Measurements from ENCODE around the gene TNFAIP6.

The TNFAIP6 gene

GRCh38 chr2:151359768-151360461 lies 2.5 kb downstream of the TNFAIP6 start:
- DNase-seq (ENCODE audit: low spot score) = no peak
- FAIRE-seq = no peak

GRCh38 chr2:151361674-151362370 lies 4.4 kb downstream of the TNFAIP6 start:
- FAIRE-seq (peak; percentile 76), DNase-seq (ENCODE audit: low spot score) (peak; percentile 79)

GRCh38 chr2:151363709-151364108 lies 6.3 kb downstream of the TNFAIP6 start:
- no peak for FAIRE-seq
- DNase-seq (ENCODE audit: low spot score) = no peak

GRCh38 chr2:151367571-151367970 lies 10.2 kb downstream of the TNFAIP6 start:
- FAIRE-seq (peak; percentile 46), DNase-seq (ENCODE audit: low spot score) (no peak)

DNA sequence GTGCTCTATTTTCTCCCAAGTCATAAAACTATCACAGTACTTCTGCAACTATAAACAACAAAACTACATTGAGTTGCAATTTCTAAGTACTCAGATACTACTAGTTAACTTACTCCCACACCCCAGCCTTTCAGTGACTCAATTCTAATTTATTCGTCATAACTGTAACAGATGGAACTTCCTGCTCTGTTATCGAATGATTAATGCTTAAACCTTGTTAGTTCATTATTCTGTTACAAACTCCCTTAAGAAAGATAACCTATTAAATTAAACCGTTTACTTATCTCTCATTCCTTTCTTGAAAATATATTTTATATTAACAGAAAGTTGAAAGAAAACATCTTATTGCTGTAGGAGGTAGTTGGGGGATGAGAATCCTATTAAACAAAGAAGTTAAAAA lies 17.0 kb downstream of the TNFAIP6 start:
- peak; percentile 99 for FAIRE-seq
- peak; percentile 96 for DNase-seq (ENCODE audit: low spot score)

GRCh38 chr2:151379169-151379568 lies 21.8 kb downstream of the TNFAIP6 start:
- no peak for FAIRE-seq

DNA sequence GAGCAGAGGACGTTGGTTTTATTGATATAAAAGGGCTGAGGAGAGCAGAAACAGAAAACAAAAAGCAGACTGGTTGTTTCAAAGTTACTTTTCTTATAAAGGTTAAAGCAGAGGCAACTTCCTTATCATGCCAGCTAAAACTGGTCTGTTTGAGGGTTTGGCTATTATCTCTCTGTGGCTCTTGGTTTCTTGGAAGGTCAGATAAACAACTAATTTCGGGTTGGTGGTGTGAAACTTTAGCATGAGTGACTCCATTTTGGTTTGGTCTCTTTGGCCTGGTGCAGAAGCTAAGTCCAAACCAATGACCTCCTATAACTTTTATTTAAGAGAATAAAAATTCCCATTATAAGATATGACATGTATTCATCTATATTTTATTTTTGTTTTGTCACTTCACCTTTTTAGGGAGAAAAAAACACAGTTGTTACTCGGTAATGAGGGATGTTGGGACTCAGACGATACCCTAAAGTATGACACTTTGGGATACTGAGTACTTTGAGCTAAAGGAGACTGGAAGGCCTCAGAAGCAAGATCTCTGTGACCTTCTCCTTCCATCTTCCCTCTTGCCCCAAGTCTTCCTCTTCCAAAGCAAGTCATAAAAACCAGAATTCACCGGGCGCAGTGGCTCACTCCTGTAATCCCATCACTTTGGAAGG lies 23.3 kb downstream of the TNFAIP6 start:
- FAIRE-seq = no peak
- no peak for DNase-seq (ENCODE audit: low spot score)

More at GRCh38 chr2:151379169-151379568, 21.8 kb downstream of the TNFAIP6 start:
- no peak for DNase-seq (ENCODE audit: low spot score)

DNA sequence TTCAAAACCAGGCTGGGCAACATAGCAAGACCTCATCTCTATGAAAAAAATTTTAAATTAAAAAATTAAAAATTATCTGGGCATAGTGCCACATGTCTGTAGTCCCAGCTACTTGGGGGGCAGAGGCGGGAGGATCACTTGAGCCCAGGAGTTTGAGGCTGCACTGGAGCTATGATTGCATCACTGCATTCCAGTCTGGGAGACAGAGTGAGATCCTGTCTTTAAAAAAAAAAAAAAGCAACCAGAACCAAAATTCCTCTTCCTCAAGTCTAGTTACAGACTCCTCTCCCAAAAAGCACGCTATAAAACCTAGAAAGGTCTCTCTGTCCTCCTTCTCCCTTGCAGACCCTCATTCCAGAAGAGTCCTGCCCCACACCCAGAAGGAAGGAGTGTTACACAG lies 23.9 kb downstream of the TNFAIP6 start:
- FAIRE-seq (no peak), DNase-seq (ENCODE audit: low spot score) (no peak)

DNA sequence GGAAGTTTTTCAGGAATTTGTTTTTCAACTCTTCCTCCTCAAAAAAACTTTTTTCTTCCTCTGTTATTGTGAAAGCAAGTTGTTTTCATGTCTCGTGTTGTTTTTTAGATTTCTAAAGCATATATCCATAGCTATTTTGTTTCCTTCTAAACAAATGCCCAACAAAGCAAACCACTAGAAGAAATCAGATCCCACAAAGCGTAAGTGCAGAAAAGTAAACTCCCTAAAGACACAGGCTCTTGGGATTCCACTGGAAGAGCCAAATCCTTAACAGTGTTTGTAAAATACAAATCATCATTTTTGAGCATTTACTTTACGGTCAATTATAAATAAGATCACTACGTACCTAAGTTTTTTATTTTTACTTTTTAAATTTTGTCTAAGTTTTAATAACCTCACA lies 30.6 kb downstream of the TNFAIP6 start:
- FAIRE-seq = no peak
- DNase-seq (ENCODE audit: low spot score) = no peak

GRCh38 chr2:151391436-151391835 lies 34.0 kb downstream of the TNFAIP6 start:
- FAIRE-seq (no peak), DNase-seq (ENCODE audit: low spot score) (no peak)

- DNase-seq (ENCODE audit: low spot score) = no peak
- FAIRE-seq = no peak
These were observed 37.1 kb downstream of the TNFAIP6 start for GRCh38 chr2:151394509-151394908.

DNA sequence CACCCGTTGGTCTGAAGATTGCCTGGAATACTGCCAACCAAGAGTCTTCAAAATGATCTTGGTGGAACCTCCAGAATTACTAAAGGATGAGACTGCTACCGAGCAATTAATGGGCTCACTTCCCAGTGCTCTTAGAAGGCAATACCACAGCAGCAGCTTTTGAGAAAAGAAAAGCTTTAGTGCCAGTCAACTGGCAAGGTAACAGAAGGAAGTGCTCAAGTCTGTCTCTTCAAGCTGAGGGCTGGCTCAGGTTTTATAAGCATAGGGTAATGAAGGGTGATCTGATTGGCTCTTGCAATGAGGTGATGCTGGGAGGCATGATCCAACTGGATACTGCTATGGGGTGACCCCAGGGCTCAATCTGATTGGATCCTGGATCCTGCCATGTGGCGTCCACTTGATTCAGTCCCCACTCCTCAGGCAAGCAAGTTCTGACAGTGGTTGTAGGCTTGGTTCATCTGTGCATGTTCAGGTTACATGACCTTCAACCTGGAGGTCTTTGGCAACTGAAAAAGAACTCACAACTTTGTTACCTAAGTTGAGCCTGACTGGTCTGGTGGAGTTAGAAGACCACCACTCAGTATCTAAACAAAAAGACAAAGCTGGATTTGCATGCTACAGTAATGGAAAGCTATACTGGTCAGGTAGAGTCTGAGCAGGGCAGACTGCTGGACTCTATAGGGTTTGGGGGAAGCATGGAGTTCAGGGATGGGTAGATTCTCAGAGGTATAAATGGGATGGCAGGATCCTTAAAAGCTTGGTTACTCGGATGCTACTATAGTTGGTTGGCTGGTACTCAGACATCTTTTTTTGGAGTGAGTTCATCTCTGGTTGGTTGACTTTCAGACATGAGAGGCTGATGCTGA lies 38.4 kb downstream of the TNFAIP6 start:
- no peak for FAIRE-seq
- DNase-seq (ENCODE audit: low spot score) = no peak

DNA sequence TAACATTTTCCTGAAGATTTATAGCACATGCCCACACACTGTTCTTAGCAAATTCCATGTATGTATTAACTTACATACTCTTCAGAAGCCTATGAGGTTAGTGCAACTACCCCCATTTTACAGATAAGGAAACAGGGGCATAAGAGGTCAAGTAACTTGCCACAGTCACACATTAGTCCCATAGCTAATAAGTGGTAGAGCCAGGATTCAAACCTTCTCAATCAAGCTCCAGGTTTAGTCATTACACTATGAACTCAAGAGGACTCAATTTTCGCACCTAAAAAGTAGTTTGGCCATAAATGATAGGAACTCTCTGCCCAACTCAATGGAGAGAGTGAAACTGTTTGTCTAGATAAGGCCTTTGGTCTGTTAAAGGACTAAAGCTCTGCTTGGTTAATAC lies 42.6 kb downstream of the TNFAIP6 start:
- no peak for FAIRE-seq
- DNase-seq (ENCODE audit: low spot score) = no peak

DNA sequence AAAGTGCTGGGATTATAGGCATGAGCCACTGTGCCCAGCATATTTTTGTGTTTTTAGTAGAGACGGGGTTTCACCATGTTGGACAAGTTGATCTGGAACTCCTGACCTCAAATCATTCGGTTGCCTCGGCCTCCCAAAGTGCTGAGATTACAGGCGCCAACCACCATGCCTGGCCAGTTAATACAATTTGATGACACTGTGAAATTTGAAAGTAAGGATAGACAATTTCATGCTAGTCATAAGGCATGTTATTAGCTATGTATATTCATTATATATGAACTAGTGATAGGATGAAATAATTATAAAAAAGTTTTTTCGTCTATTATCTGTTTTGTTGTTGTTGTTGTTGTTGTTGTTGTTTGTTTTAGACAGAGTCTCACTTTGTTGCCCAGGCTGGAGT lies 43.8 kb downstream of the TNFAIP6 start:
- no peak for DNase-seq (ENCODE audit: low spot score)
- no peak for FAIRE-seq

GRCh38 chr2:151403914-151404313 lies 46.5 kb downstream of the TNFAIP6 start:
- DNase-seq (ENCODE audit: low spot score) (no peak), FAIRE-seq (no peak)

DNA sequence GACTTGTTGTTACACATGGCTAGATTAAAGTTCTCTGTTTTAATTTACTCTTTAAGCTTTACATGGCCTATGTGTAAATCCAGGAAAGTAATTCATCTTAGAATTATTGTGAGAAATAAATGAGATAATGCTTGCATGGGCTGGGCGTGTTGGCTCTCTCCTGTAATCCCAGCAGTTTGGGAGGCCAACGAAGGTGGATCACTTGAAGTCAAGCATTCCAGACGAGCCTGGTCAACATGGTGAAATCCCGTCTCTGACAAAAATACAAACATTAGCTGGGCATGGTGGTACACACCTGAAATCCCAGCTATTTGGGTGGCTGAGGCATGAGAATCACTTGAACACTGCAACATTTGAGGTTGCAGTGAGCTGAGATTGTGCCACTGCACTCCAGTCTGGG lies 48.0 kb downstream of the TNFAIP6 start:
- FAIRE-seq = no peak

DNA sequence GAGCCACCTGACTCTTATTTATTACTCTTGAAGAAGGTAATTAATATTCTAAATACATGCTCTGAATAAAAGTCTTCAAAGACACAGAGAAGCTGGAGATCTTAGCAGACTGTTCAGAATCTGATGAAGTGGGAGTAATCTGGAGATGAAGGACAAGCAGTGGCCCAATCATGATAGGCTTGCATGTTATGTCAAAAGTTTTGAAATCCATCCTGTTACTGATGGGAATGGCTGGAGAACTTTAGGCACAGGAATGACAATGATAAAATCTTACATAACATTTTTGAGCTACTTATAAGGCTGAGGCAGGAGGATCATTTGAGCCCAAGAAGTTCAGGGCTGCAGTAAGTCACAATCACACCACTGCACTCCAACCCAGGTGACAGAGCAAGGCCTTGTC lies 49.9 kb downstream of the TNFAIP6 start:
- DNase-seq (ENCODE audit: low spot score) (no peak), FAIRE-seq (no peak)

More for the DNA sequence above, 48.0 kb downstream of the TNFAIP6 start:
- no peak for DNase-seq (ENCODE audit: low spot score)

GRCh38 chr2:151408788-151409600 lies 51.6 kb downstream of the TNFAIP6 start:
- FAIRE-seq = no peak

GRCh38 chr2:151409601-151410484 lies 52.5 kb downstream of the TNFAIP6 start, which contains the start of gene RIF1:
RIF1 (plus strand) TSS chr2:151409902; CDS start chr2:151410424, 522 bp downstream.
- FAIRE-seq = peak; percentile 45
- DNase-seq (ENCODE audit: low spot score) = peak; percentile 87

More at GRCh38 chr2:151408788-151409600, 51.6 kb downstream of the TNFAIP6 start:
- DNase-seq (ENCODE audit: low spot score) = no peak

GRCh38 chr2:151410485-151410834 lies 53.1 kb downstream of the TNFAIP6 start:
- FAIRE-seq (no peak), DNase-seq (ENCODE audit: low spot score) (peak; percentile 32)
